HG02981 (cell line): ENCODE measurements around the gene ABHD3.
"Not testable (repeated sequence)": the region's sequence is repeated elsewhere in the genome, so short reads cannot be mapped to it uniquely, and the experiment has no call there.

Source experiments
- ATAC-seq: cut with Tn5 transposase; IDR thresholded peaks from one replicate; pipeline ENCODE4 v1.9.1; 2021; ENCODE audit warnings: mild to moderate bottlenecking, moderate library complexity; ENCODE audit not compliant: unreplicated experiment

Gene ABHD3

GRCh38 chr18:21652073-21652472 is 52.5 kb downstream of the ABHD3 start:
- ATAC-seq: no peak

- ATAC-seq: no peak
Measured at GRCh38 chr18:21650311-21650710, 54.3 kb downstream of the ABHD3 start.

- not testable (repeated sequence) for ATAC-seq
Measured at GRCh38 chr18:21640375-21640774, 64.2 kb downstream of the ABHD3 start.

- no peak for ATAC-seq
Measured at GRCh38 chr18:21638822-21639221, 65.8 kb downstream of the ABHD3 start.

GRCh38 chr18:21636769-21637168 is 67.8 kb downstream of the ABHD3 start:
- ATAC-seq: no peak

- no peak for ATAC-seq
Measured at GRCh38 chr18:21634588-21635199, 69.9 kb downstream of the ABHD3 start.

- no peak for ATAC-seq
Measured at GRCh38 chr18:21632393-21632792, 72.2 kb downstream of the ABHD3 start.

- ATAC-seq: peak; percentile 97
Measured at GRCh38 chr18:21629089-21629832, 75.3 kb downstream of the ABHD3 start.

GRCh38 chr18:21621640-21622039 is 82.9 kb downstream of the ABHD3 start:
- not testable (repeated sequence) for ATAC-seq

GRCh38 chr18:21612125-21613039 is 92.2 kb downstream of the ABHD3 start, which contains the start of gene SNRPD1:
TSS of gene SNRPD1 (plus strand) at chr18:21612314. CDS start at chr18:21612430, 116 bp downstream.
- peak; percentile 99 for ATAC-seq

GRCh38 chr18:21611401-21612124 is 93.0 kb downstream of the ABHD3 start:
- not testable (repeated sequence) for ATAC-seq

- ATAC-seq: no peak
Measured at GRCh38 chr18:21605213-21605612, 99.4 kb downstream of the ABHD3 start.

GRCh38 chr18:21604671-21605070 is 99.9 kb downstream of the ABHD3 start:
- ATAC-seq: no peak

GRCh38 chr18:21602299-21602587 is 102.3 kb downstream of the ABHD3 start:
- no peak for ATAC-seq
